IMR-90 (cell line): ENCODE measurements around the gene CCDC136. TPM values are rescaled to one million over a fixed set of nuclear protein-coding genes. Genes with fewer than 3 reads are reported as not detected.

Experiments
- ATAC-seq: fragments of 200-7000 bp; cut with Tn5 transposase; 2 replicates; pipeline ENCODE4 v1.9.1; 2020; ENCODE audit warnings: low read depth, mild to moderate bottlenecking, moderate library complexity
- Bru-seq: library from RNA; stranded (reverse); fragments of 400-500 nt; gene quantifications from one replicate; lab custom pipeline; 2021; lab: Mats Ljungman, UMichigan
- BruChase-seq, 2 experiments: library from RNA; stranded (reverse); fragments of 400-500 nt; gene quantifications; one replicate each; lab custom pipeline; 2021; lab: Mats Ljungman, UMichigan
- BruUV-seq: library from RNA; stranded (reverse); fragments of 400-500 nt; replicated peaks from 2 replicates; lab custom pipeline; 2021; lab: Mats Ljungman, UMichigan
- CTCF ChIA-PET: fragments of 300-600 bp; formaldehyde crosslinking; extraction: SDS; loops from one replicate; lab custom pipeline; 2021; ENCODE audit warnings: antibody characterized with exemption; lab: Yijun Ruan, JAX
- POLR2A ChIA-PET: fragments of 300-600 bp; sonication (Branson Sonifier 250); formaldehyde crosslinking; loops from one replicate; lab custom pipeline; 2022; ENCODE audit warnings: antibody characterized with exemption; ENCODE audit not compliant: unreplicated experiment; lab: Charles Lee
- DNase-seq: peaks from one replicate; pipeline ENCODE4 v3.0.0; 2013
- H2AFZ ChIP-seq: replicated peaks from 2 replicates; pipeline ENCODE3; 2013; ENCODE audit warnings: low read length, mild to moderate bottlenecking; ENCODE audit not compliant: poor library complexity
- H2AK5ac ChIP-seq: 2 replicates; pipeline ENCODE4 v1.6.1; 2013; ENCODE audit warnings: low read depth, low read length, inconsistent platforms
- H2AK9ac ChIP-seq: replicated peaks from 2 replicates; pipeline ENCODE3; 2013; ENCODE audit warnings: mild to moderate bottlenecking, low read depth, low read length, moderate library complexity; ENCODE audit not compliant: poor library complexity
- H2BK120ac ChIP-seq: 2 replicates; pipeline ENCODE4 v1.6.1; 2013; ENCODE audit warnings: low read depth, low read length, inconsistent platforms
- H2BK15ac ChIP-seq: 3 replicates; pipeline ENCODE4 v1.6.1; 2013; ENCODE audit warnings: low read depth, low read length, inconsistent platforms
- H2BK20ac ChIP-seq: 2 replicates; pipeline ENCODE4 v1.6.1; 2013; ENCODE audit warnings: low read depth, mild to moderate bottlenecking, inconsistent platforms, low read length, moderate library complexity
- H2BK5ac ChIP-seq: 2 replicates; pipeline ENCODE4 v1.6.1; 2013; ENCODE audit warnings: mild to moderate bottlenecking, low read depth, low read length, inconsistent platforms; ENCODE audit not compliant: poor library complexity, severe bottlenecking
- H3K14ac ChIP-seq: replicated peaks from 2 replicates; pipeline ENCODE4 v1.6.1; 2013; ENCODE audit warnings: low read depth, low read length, inconsistent platforms
- H3K18ac ChIP-seq: 2 replicates; pipeline ENCODE4 v1.6.1; 2013; ENCODE audit warnings: low read depth, low read length, control low read depth
- H3K23ac ChIP-seq: 2 replicates; pipeline ENCODE4 v1.6.1; 2013; ENCODE audit warnings: low read depth, low read length, inconsistent platforms
- H3K27ac ChIP-seq: 2 replicates; pipeline ENCODE4 v1.5.1; 2013; ENCODE audit warnings: mild to moderate bottlenecking, control low read depth, low read length; ENCODE audit not compliant: insufficient read depth
- H3K27me3 ChIP-seq: 2 replicates; pipeline ENCODE4 v1.6.1; 2013; ENCODE audit warnings: low read length; ENCODE audit not compliant: control insufficient read depth, insufficient read depth
- H3K36me3 ChIP-seq: 2 replicates; pipeline ENCODE4 v1.6.1; 2013; ENCODE audit warnings: low read length, mixed read lengths; ENCODE audit not compliant: control insufficient read depth, insufficient read depth
- H3K4ac ChIP-seq: 2 replicates; pipeline ENCODE4 v1.6.1; 2013; ENCODE audit warnings: low read depth, low read length, inconsistent platforms
- H3K4me1 ChIP-seq: 2 replicates; pipeline ENCODE4 v1.6.1; 2013; ENCODE audit warnings: low read length, mixed read lengths; ENCODE audit not compliant: control insufficient read depth, insufficient read depth
- H3K4me2 ChIP-seq: 2 replicates; pipeline ENCODE4 v1.6.1; 2013; ENCODE audit warnings: low read depth, mild to moderate bottlenecking, control low read depth, low read length, moderate library complexity
- H3K4me3 ChIP-seq: 2 replicates; pipeline ENCODE4 v1.5.1; 2013; ENCODE audit warnings: low read depth, mild to moderate bottlenecking, control low read depth, low read length, moderate library complexity; ENCODE audit not compliant: insufficient read depth
- H3K56ac ChIP-seq: 2 replicates; pipeline ENCODE4 v1.6.1; 2013; ENCODE audit warnings: low read length, inconsistent platforms; ENCODE audit not compliant: insufficient read depth; ENCODE audit errors: extremely low read depth
- H3K79me1 ChIP-seq, 2 experiments: 2 replicates each; pipeline ENCODE4 v1.6.1; 2013; ENCODE audit warnings: low read length in 2 of 2, inconsistent platforms in 1 of 2, low read depth in 1 of 2
- H3K9ac ChIP-seq: 2 replicates; pipeline ENCODE4 v1.6.1; 2013; ENCODE audit warnings: low read depth, low read length, control low read depth
- H3K9me1 ChIP-seq: 2 replicates; pipeline ENCODE4 v1.6.1; 2013; ENCODE audit warnings: low read length, inconsistent platforms; ENCODE audit not compliant: insufficient read depth
- H3K9me3 ChIP-seq: 2 replicates; pipeline ENCODE4 v1.6.1; 2013; ENCODE audit warnings: low read length; ENCODE audit not compliant: control insufficient read depth, insufficient read depth
- H4K20me1 ChIP-seq: 2 replicates; pipeline ENCODE4 v1.6.1; 2013; ENCODE audit warnings: low read length, inconsistent platforms; ENCODE audit not compliant: insufficient read depth
- H4K5ac ChIP-seq: 2 replicates; pipeline ENCODE4 v1.6.1; 2013; ENCODE audit warnings: mild to moderate bottlenecking, low read depth, low read length, control low read depth
- H4K8ac ChIP-seq, 2 experiments: 2 replicates each; pipeline ENCODE4 v1.6.1; 2013; ENCODE audit warnings: low read depth in 2 of 2, low read length in 2 of 2, control low read depth in 1 of 2, inconsistent platforms in 1 of 2
- H4K91ac ChIP-seq: 2 replicates; pipeline ENCODE4 v1.6.1; 2013; ENCODE audit warnings: low read depth, low read length, inconsistent platforms; ENCODE audit not compliant: insufficient read depth
- BHLHE40 ChIP-seq: fragments of 150-350 bp; IDR thresholded peaks from 2 replicates; pipeline ENCODE4 v1.6.1; 2016; ENCODE audit warnings: mild to moderate bottlenecking, low read depth, low read length
- CHD1 ChIP-seq: IDR thresholded peaks from 2 replicates; pipeline ENCODE4 v1.6.1; 2012; ENCODE audit warnings: low read depth, low read length, improper control_type of control experiment
- ELK1 ChIP-seq: fragments of 150-350 bp; IDR thresholded peaks from 2 replicates; pipeline ENCODE4 v1.6.1; 2016; ENCODE audit warnings: low read depth, mild to moderate bottlenecking, low read length, moderate library complexity, borderline replicate concordance
- FOS ChIP-seq: fragments of 150-350 bp; IDR thresholded peaks from 2 replicates; pipeline ENCODE4 v1.6.1; 2016; ENCODE audit warnings: low read depth, low read length
- MAFK ChIP-seq: IDR thresholded peaks from 2 replicates; pipeline ENCODE4 v1.6.1; 2012; ENCODE audit warnings: low read depth, low read length, improper control_type of control experiment
- MAZ ChIP-seq: IDR thresholded peaks from 2 replicates; pipeline ENCODE4 v1.6.1; 2012; ENCODE audit warnings: low read depth, mild to moderate bottlenecking, low read length, improper control_type of control experiment, moderate library complexity, borderline replicate concordance
- POLR2A ChIP-seq: IDR thresholded peaks from 2 replicates; pipeline ENCODE4 v1.6.1; 2012; ENCODE audit warnings: mild to moderate bottlenecking, low read depth, low read length
- SMC3 ChIP-seq: fragments of 150-350 bp; IDR thresholded peaks from 2 replicates; pipeline ENCODE4 v1.6.1; 2016; ENCODE audit warnings: low read depth, mild to moderate bottlenecking, antibody characterized with exemption, low read length, moderate library complexity
- USF2 ChIP-seq: fragments of 150-350 bp; IDR thresholded peaks from 2 replicates; pipeline ENCODE4 v1.6.1; 2017; ENCODE audit warnings: mild to moderate bottlenecking, antibody characterized with exemption, low read length, low read depth
- WGBS, 2 experiments: methylation state at CpG; one replicate each; pipeline versions ENCODE4 v1.1.5 to v1.1.7; 2013; ENCODE audit warnings: missing lambda C conversion rate in 2 of 2; ENCODE audit not compliant: insufficient read length in 1 of 2; ENCODE audit errors: extremely low coverage in 2 of 2; 5-methylcytosine and 5-hydroxymethylcytosine counted together
- dilution Hi-C: fragments of 300-500 bp; cut with HindIII; formaldehyde crosslinking; loops from one replicate; pipeline ENCODE4 v1.14.3; 2018; ENCODE audit warnings: low sequenced_read_pairs; ENCODE audit not compliant: unreplicated experiment
- in situ Hi-C: fragments of 300-500 bp; cut with MboI; formaldehyde crosslinking; loops from 3 replicates; pipeline ENCODE4 v1.14.3; 2019; ENCODE audit warnings: low sequenced_read_pairs, inconsistent platforms, mixed read lengths
- intact Hi-C: fragments of 100-400 bp; cut with micrococcal nuclease; formaldehyde crosslinking; loops from 2 replicates; pipeline ENCODE4 v1.10.0; 2022
- long read RNA-seq: library from polyadenylated mRNA; unstranded; transcript quantifications from one replicate; pipeline ENCODE4 v2.0.0, GENCODE V29; 2021; ENCODE audit not compliant: unreplicated experiment
- polyA plus RNA-seq, 3 experiments: library from polyadenylated mRNA; depleted of rRNA; stranded (reverse); fragments of >200 nt; gene quantifications; 2 replicates each; pipeline ENCODE4 v1.2.3, GENCODE V29; 2012; ENCODE audit warnings: low replicate concordance in 1 of 3
- total RNA-seq: library from RNA; depleted of rRNA; stranded (reverse); fragments of >200 nt; gene quantifications from 2 replicates; pipeline ENCODE4 v1.2.3, GENCODE V29; 2012; rRNA removed

The CCDC136 gene
- total RNA-seq: 7.7 and 8.3 TPM in 2 replicates
- 15.1 and 18.0 TPM in 2 replicates for polyA plus RNA-seq (2012; rRNA removed)
- 5.3 and 5.9 TPM in 2 replicates for polyA plus RNA-seq (2012; cell fraction: cytosol; rRNA removed)
- polyA plus RNA-seq (2012; cell fraction: nucleus; rRNA removed; ENCODE audit: low replicate concordance): 41.0 and 106 TPM in 2 replicates
- percentile 70 among the genes with signal in this experiment for Bru-seq, nascent RNA
- BruChase-seq, experiment 1, labeled RNA remaining after a 6-hour chase: percentile 75 among the genes with signal in this experiment
- percentile 86 among the genes with signal in this experiment for BruChase-seq, experiment 2, labeled RNA remaining after a 2-hour chase
- long read RNA-seq, partial matches to known transcripts: 0 of 6 reads
- long read RNA-seq, other reads (novel, unspliced or antisense): 6 of 6 reads

- Histone ChIP-seq H2AK9ac (peak within 1 kb of the TSS; percentile 87), H4K20me1 (no peaks in the 10 kb centered on the region), H3K23ac (peak within 1 kb of the TSS; percentile 45; the same call in 1 of the 2 replicates), H3K14ac (peak within 1 kb of the TSS; percentile 55), H2AFZ (peak within 1 kb of the TSS; percentile 97), H3K79me1 (peaks cover 0 to 13% of the 10 kb centered on the region in 2 experiments; a peak in 2 of 4 replicates), H3K56ac (peak within 1 kb of the TSS; percentile 38; the same call in 1 of the 2 replicates), H3K9me3 (no peaks in the 10 kb centered on the region), H3K9ac (peak within 1 kb of the TSS; percentile 78), H3K4me1 (peaks cover 9% of the 10 kb centered on the region), H3K36me3 (peaks cover 6% of the 10 kb centered on the region), H3K27me3 (peaks cover 11% of the 10 kb centered on the region; the same call in 1 of the 2 replicates), H2BK120ac (no peak within 1 kb of the TSS; the same call in 1 of the 2 replicates), H2AK5ac (peak within 1 kb of the TSS; percentile 45), H2BK15ac (no peak within 1 kb of the TSS; the same call in 2 of the 3 replicates), H3K4ac (peak within 1 kb of the TSS; percentile 66), H3K27ac (peak within 1 kb of the TSS; percentile 32; the same call in 1 of the 2 replicates), H3K9me1 (0 out of 2 replicates have a peak, but pooled peaks cover 2% of the 10 kb centered on the region), H4K5ac (peak within 1 kb of the TSS; percentile 51; the same call in 1 of the 2 replicates), H4K8ac (peak within 1 kb of the TSS; percentile 88 to 95; a peak in 3 of 4 replicates), H3K4me2 (peak within 1 kb of the TSS; percentile 94), H2BK5ac (no peak within 1 kb of the TSS), H4K91ac (peak within 1 kb of the TSS; percentile 41), H3K18ac (peak within 1 kb of the TSS; percentile 76), H3K4me3 (peak within 1 kb of the TSS; percentile 95), H2BK20ac (no peak within 1 kb of the TSS)
- DNase-seq (peak; percentile 38), ATAC-seq (peak; percentile 94)
- ChIA-PET POLR2A (no interaction called here), CTCF (no interaction called here)
- no TSS peak for BruUV-seq
- TF ChIP-seq FOS: no peak
- TF ChIP-seq SMC3: no peak
- TF ChIP-seq BHLHE40: no peak
- no peak for TF ChIP-seq USF2
- TF ChIP-seq MAFK: no peak
- peak; percentile 16; the same call in 1 of the 2 replicates for TF ChIP-seq MAZ
- no peak for TF ChIP-seq POLR2A
- no peak for TF ChIP-seq CHD1
- TF ChIP-seq ELK1: no peak
- in situ Hi-C loops (no loop called here), intact Hi-C loops (loop anchor here (5.0 kb wide), 1 partner anchor 36 kb away; no protein-coding TSS in a partner anchor), dilution Hi-C loops (no loop called here)
- 3% methylated on average over 11 of the region's 80 CpGs; no CpG with 5 or more reads in 1 of the 2 experiments for WGBS, 2 experiments
Measured at GRCh38 chr7:128791121-128791971, at the start of gene CCDC136. CCDC136 (plus strand) TSS chr7:128791968; CDS start chr7:128792412, 444 bp downstream.
